ENCODE results near the gene PRKD1. TPM values are rescaled to one million over a fixed set of nuclear protein-coding genes. Genes with fewer than 3 reads are reported as not detected.

Gene PRKD1
- total RNA-seq, 1 experiment from 2014 or later, result 1.2 TPM

DNA sequence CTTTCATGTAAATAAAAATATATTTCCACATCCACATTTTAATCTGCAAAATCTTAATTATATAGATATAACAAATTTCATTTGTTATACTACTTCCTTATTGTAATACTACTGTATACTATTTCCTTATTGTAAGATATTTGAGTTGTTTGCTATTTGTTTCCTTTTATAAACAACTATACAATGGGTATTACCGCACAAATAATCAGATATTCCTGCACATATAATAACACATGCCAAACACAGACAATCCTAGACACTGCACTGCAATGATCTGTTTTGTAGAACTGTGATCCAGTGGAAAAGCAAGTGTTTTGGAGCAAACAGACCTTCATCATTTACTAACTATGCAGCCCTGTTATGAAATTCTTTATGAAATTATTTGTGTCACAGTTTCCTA lies 30.5 kb downstream of the PRKD1 start:
- ATAC-seq, result no peak
- no peaks in the 10 kb centered on the region for H3K9me2 ChIP-seq (replicated peaks; ENCODE audit: low read length)
- no peak for TF ChIP-seq EZH2phosphoT487 (IDR thresholded peaks at IDR 0.05; ENCODE audit: borderline replicate concordance, low read length)
- TF ChIP-seq, protein P1, sequence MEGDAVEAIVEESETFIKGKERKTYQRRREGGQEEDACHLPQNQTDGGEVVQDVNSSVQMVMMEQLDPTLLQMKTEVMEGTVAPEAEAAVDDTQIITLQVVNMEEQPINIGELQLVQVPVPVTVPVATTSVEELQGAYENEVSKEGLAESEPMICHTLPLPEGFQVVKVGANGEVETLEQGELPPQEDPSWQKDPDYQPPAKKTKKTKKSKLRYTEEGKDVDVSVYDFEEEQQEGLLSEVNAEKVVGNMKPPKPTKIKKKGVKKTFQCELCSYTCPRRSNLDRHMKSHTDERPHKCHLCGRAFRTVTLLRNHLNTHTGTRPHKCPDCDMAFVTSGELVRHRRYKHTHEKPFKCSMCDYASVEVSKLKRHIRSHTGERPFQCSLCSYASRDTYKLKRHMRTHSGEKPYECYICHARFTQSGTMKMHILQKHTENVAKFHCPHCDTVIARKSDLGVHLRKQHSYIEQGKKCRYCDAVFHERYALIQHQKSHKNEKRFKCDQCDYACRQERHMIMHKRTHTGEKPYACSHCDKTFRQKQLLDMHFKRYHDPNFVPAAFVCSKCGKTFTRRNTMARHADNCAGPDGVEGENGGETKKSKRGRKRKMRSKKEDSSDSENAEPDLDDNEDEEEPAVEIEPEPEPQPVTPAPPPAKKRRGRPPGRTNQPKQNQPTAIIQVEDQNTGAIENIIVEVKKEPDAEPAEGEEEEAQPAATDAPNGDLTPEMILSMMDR (conservative IDR thresholded peaks at IDR 0.05; ENCODE audit: low read depth, low read length), result no peak
- TF ChIP-seq EZH2 (IDR thresholded peaks at IDR 0.05; ENCODE audit: low read length, unreplicated experiment), result no peak
- no peak overlapping the region for H3K9ac ChIP-seq (ENCODE audit: low read length)
- no peaks in the 10 kb centered on the region for H3K79me2 ChIP-seq (ENCODE audit: low read length)
- no peaks in the 10 kb centered on the region for H4K20me1 ChIP-seq (ENCODE audit: low read length)
- H3K9me3 ChIP-seq (ENCODE audit: low read length), result no peaks in the 10 kb centered on the region
- H2AFZ ChIP-seq (ENCODE audit: low read length), result no peak overlapping the region
- BruUV-seq (replicated peaks), result no TSS peak
- intact Hi-C loops (cut with micrococcal nuclease), result loop anchor here (5.0 kb wide), 2 partner anchors 75 to 150 kb away; no protein-coding TSS in a partner anchor
- H3K4me2 ChIP-seq (ENCODE audit: low read length), result no peak overlapping the region
- DNase-seq, result no peak
- H3F3A ChIP-seq (ENCODE audit: low read length, unreplicated experiment), result no peaks in the 10 kb centered on the region
- no peak overlapping the region for H3K4me3 ChIP-seq (ENCODE audit: low read length)
- H3K4me1 ChIP-seq (ENCODE audit: insufficient read depth, low read length), result peaks cover 12% of the 10 kb centered on the region
- CTCF ChIA-PET, result no interaction called here
- POLR2A ChIA-PET (ENCODE audit: unreplicated experiment), result interaction anchor here (0.7 kb wide), 1 partner anchor 132 kb away, joined by 5 read pairs; no protein-coding TSS in a partner anchor
- H3K27me3 ChIP-seq (ENCODE audit: low read length), result no peaks in the 10 kb centered on the region
- no peak overlapping the region for H3K27ac ChIP-seq (ENCODE audit: low read length)
- H3K36me3 ChIP-seq (ENCODE audit: low read depth, low read length), result no peaks in the 10 kb centered on the region

- Histone ChIP-seq H3F3A (ENCODE audit: low read length, unreplicated experiment) (no peaks in the 10 kb centered on the region), H3K27me3 (ENCODE audit: low read length) (no peaks in the 10 kb centered on the region), H3K4me2 (ENCODE audit: low read length) (peak overlapping the region; percentile 27; the same call in 1 of the 2 replicates), H3K9me2 (replicated peaks; ENCODE audit: low read length) (no peaks in the 10 kb centered on the region), H3K27ac (ENCODE audit: low read length) (peak overlapping the region; percentile 9; the same call in 1 of the 2 replicates), H3K9me3 (ENCODE audit: low read length) (no peaks in the 10 kb centered on the region), H3K4me3 (ENCODE audit: low read length) (no peak overlapping the region), H3K79me2 (ENCODE audit: low read length) (no peaks in the 10 kb centered on the region), H3K4me1 (ENCODE audit: insufficient read depth, low read length) (peaks cover 12% of the 10 kb centered on the region), H2AFZ (ENCODE audit: low read length) (no peak overlapping the region), H3K36me3 (ENCODE audit: low read depth, low read length) (no peaks in the 10 kb centered on the region), H4K20me1 (ENCODE audit: low read length) (no peaks in the 10 kb centered on the region), H3K9ac (ENCODE audit: low read length) (no peak overlapping the region)
- BruUV-seq (replicated peaks), result no TSS peak
- POLR2A ChIA-PET (ENCODE audit: unreplicated experiment), result no interaction called here
- peak; percentile 34 for DNase-seq
- no peak for TF ChIP-seq EZH2 (IDR thresholded peaks at IDR 0.05; ENCODE audit: low read length, unreplicated experiment)
- peak; percentile 44 for ATAC-seq
- intact Hi-C loops (cut with micrococcal nuclease), result loop anchor here (5.0 kb wide), 2 partner anchors 74 to 149 kb away; no protein-coding TSS in a partner anchor
- CTCF ChIA-PET, result interaction anchor here (0.6 kb wide), 1 partner anchor 347 kb away, joined by 7 read pairs; no protein-coding TSS in a partner anchor
These were observed 31.3 kb downstream of the PRKD1 start for GRCh38 chr14:29896354-29896821.

GRCh38 chr14:29895591-29896083 lies 32.0 kb downstream of the PRKD1 start:
- peak; percentile 35 for DNase-seq
- no peaks in the 10 kb centered on the region for H4K20me1 ChIP-seq (ENCODE audit: low read length)
- H3K27me3 ChIP-seq (ENCODE audit: low read length), result no peaks in the 10 kb centered on the region
- ChIA-PET CTCF (no interaction called here), POLR2A (ENCODE audit: unreplicated experiment) (no interaction called here)
- H3K27ac ChIP-seq (ENCODE audit: low read length), result no peak overlapping the region; the same call in 1 of the 2 replicates
- H3K4me1 ChIP-seq (ENCODE audit: insufficient read depth, low read length), result peaks cover 12% of the 10 kb centered on the region
- intact Hi-C loops (cut with micrococcal nuclease), result loop anchor here (5.0 kb wide), 2 partner anchors 73 to 148 kb away; no protein-coding TSS in a partner anchor
- H3K36me3 ChIP-seq (ENCODE audit: low read depth, low read length), result no peaks in the 10 kb centered on the region
- H3K9ac ChIP-seq (ENCODE audit: low read length), result no peak overlapping the region
- no peak overlapping the region for H2AFZ ChIP-seq (ENCODE audit: low read length)
- H3K4me3 ChIP-seq (ENCODE audit: low read length), result no peak overlapping the region
- no TSS peak for BruUV-seq (replicated peaks)
- peak; percentile 77 for ATAC-seq
- H3K4me2 ChIP-seq (ENCODE audit: low read length), result peak overlapping the region; percentile 27; the same call in 1 of the 2 replicates
- no peaks in the 10 kb centered on the region for H3K9me2 ChIP-seq (replicated peaks; ENCODE audit: low read length)
- no peaks in the 10 kb centered on the region for H3K79me2 ChIP-seq (ENCODE audit: low read length)
- no peaks in the 10 kb centered on the region for H3K9me3 ChIP-seq (ENCODE audit: low read length)
- no peaks in the 10 kb centered on the region for H3F3A ChIP-seq (ENCODE audit: low read length, unreplicated experiment)
- TF ChIP-seq EZH2phosphoT487 (IDR thresholded peaks at IDR 0.05; ENCODE audit: borderline replicate concordance, low read length) (no peak), EZH2 (IDR thresholded peaks at IDR 0.05; ENCODE audit: low read length, unreplicated experiment) (no peak)
- TF ChIP-seq, protein P1 (conservative IDR thresholded peaks at IDR 0.05; ENCODE audit: low read depth, low read length), result no peak
